Astrocyte (in vitro differentiated cells and primary cell): Measurements from ENCODE around the gene DNER. TPM values are rescaled to one million over a fixed set of nuclear protein-coding genes. Genes with fewer than 3 reads are reported as not detected.

Experiments
- DNase-seq: peaks from one replicate; pipeline ENCODE4 v3.0.0-alpha.2; 2010; ENCODE audit warnings: low read depth
- FAIRE-seq: peaks from 2 replicates; lab custom pipeline; 2011; peaks lifted over from hg19 to GRCh38; lab: Jason Lieb, UNC
- H2AFZ ChIP-seq: 2 replicates; pipeline ENCODE4 v1.6.0; 2012; ENCODE audit warnings: low read depth, low read length, inconsistent platforms
- H3K27ac ChIP-seq: 2 replicates; pipeline ENCODE4 v1.5.1; 2011; ENCODE audit warnings: low read depth, low read length, inconsistent platforms
- H3K27me3 ChIP-seq: 2 replicates; pipeline ENCODE4 v1.6.0; 2011; ENCODE audit warnings: low read length, inconsistent platforms; ENCODE audit not compliant: insufficient read depth
- H3K36me3 ChIP-seq: 2 replicates; pipeline ENCODE4 v1.5.1; 2011; ENCODE audit warnings: low read length, inconsistent platforms; ENCODE audit not compliant: insufficient read depth
- H3K4me1 ChIP-seq: 2 replicates; pipeline ENCODE4 v1.5.1; 2011; ENCODE audit warnings: low read length, inconsistent platforms; ENCODE audit not compliant: insufficient read depth
- H3K4me2 ChIP-seq: 2 replicates; pipeline ENCODE4 v1.6.0; 2012; ENCODE audit warnings: low read length, inconsistent platforms
- H3K4me3 ChIP-seq: 2 replicates; pipeline ENCODE4 v1.5.1; 2011; ENCODE audit warnings: low read depth, mild to moderate bottlenecking, low read length, inconsistent platforms; ENCODE audit not compliant: insufficient read depth
- H3K79me2 ChIP-seq: 2 replicates; pipeline ENCODE4 v1.6.0; 2012; ENCODE audit warnings: mild to moderate bottlenecking, low read length, inconsistent platforms; ENCODE audit not compliant: insufficient read depth
- H3K9ac ChIP-seq: 2 replicates; pipeline ENCODE4 v1.6.0; 2012; ENCODE audit warnings: mild to moderate bottlenecking, low read length, inconsistent platforms
- H3K9me3 ChIP-seq: 2 replicates; pipeline ENCODE4 v1.5.1; 2012; ENCODE audit warnings: low read depth, mild to moderate bottlenecking, low read length, inconsistent platforms; ENCODE audit not compliant: insufficient read depth
- H4K20me1 ChIP-seq: 2 replicates; pipeline ENCODE4 v1.6.0; 2012; ENCODE audit warnings: low read length, inconsistent platforms; ENCODE audit not compliant: insufficient read depth
- H3K27ac Mint-ChIP-seq: one replicate; pipeline ENCODE4 v1.8.0; 2021; ENCODE audit warnings: mild to moderate bottlenecking, mixed read lengths; ENCODE audit not compliant: unreplicated experiment
- H3K27me3 Mint-ChIP-seq: one replicate; pipeline ENCODE4 v1.8.0; 2021; ENCODE audit warnings: low read depth, mixed read lengths; ENCODE audit not compliant: unreplicated experiment
- H3K36me3 Mint-ChIP-seq: one replicate; pipeline ENCODE4 v1.8.0; 2021; ENCODE audit warnings: low read depth, mixed read lengths; ENCODE audit not compliant: unreplicated experiment
- H3K4me1 Mint-ChIP-seq: one replicate; pipeline ENCODE4 v1.8.0; 2021; ENCODE audit warnings: low read depth, mixed read lengths; ENCODE audit not compliant: unreplicated experiment
- H3K4me3 Mint-ChIP-seq: one replicate; pipeline ENCODE4 v1.8.0; 2021; ENCODE audit warnings: mild to moderate bottlenecking, moderate library complexity, mixed read lengths; ENCODE audit not compliant: unreplicated experiment
- H3K9me3 Mint-ChIP-seq: one replicate; pipeline ENCODE4 v1.8.0; 2021; ENCODE audit warnings: mild to moderate bottlenecking, mixed read lengths; ENCODE audit not compliant: unreplicated experiment
- CTCF ChIP-seq: IDR thresholded peaks from 2 replicates; pipeline ENCODE4 v1.5.1; 2011; ENCODE audit warnings: low read depth, mild to moderate bottlenecking, inconsistent platforms, low read length, moderate library complexity; ENCODE audit not compliant: insufficient read depth
- EZH2 ChIP-seq: IDR thresholded peaks from 2 replicates; pipeline ENCODE4 v1.6.1; 2012; ENCODE audit warnings: mild to moderate bottlenecking, low read length, inconsistent platforms; ENCODE audit not compliant: insufficient read depth
- total RNA-seq: library from RNA; stranded (reverse); gene quantifications from 2 replicates; pipeline ENCODE4 v1.2.1, GENCODE V29; 2021

DNER gene
- total RNA-seq, 1 donor from 2014 or later = 1.0 TPM

DNA sequence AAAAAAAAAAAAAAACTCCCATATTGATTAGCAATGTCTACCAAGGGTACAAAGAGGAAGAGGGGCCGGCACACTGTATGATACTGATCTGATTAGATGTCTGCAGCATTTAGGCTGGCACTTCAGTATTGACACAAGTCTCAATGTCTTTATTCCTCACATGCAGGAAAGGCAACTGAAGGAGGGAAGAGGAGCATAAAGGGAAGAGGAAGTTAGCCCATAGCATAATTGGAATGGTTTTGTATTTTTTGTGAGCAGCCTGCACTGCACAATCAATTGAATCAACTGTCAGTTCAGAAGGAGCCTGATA is 79.0 kb downstream of the DNER start:
- H3K27me3 Mint-ChIP-seq = peaks cover 6% of the 10 kb centered on the region
- no peak overlapping the region for H3K27ac Mint-ChIP-seq
- Histone ChIP-seq H3K27ac (no peak overlapping the region), H3K27me3 (peaks cover 4% of the 10 kb centered on the region), H3K9ac (no peak overlapping the region), H3K79me2 (no peaks in the 10 kb centered on the region), H3K4me2 (no peak overlapping the region), H3K4me1 (no peaks in the 10 kb centered on the region), H3K36me3 (no peaks in the 10 kb centered on the region), H3K4me3 (no peak overlapping the region), H2AFZ (no peak overlapping the region), H3K9me3 (no peaks in the 10 kb centered on the region), H4K20me1 (no peaks in the 10 kb centered on the region)
- no peak for DNase-seq
- FAIRE-seq = no peak
- no peak overlapping the region for H3K4me3 Mint-ChIP-seq
- no peaks in the 10 kb centered on the region for H3K4me1 Mint-ChIP-seq
- H3K36me3 Mint-ChIP-seq = no peaks in the 10 kb centered on the region
- TF ChIP-seq CTCF (no peak), EZH2 (no peak)
- no peaks in the 10 kb centered on the region for H3K9me3 Mint-ChIP-seq

DNA sequence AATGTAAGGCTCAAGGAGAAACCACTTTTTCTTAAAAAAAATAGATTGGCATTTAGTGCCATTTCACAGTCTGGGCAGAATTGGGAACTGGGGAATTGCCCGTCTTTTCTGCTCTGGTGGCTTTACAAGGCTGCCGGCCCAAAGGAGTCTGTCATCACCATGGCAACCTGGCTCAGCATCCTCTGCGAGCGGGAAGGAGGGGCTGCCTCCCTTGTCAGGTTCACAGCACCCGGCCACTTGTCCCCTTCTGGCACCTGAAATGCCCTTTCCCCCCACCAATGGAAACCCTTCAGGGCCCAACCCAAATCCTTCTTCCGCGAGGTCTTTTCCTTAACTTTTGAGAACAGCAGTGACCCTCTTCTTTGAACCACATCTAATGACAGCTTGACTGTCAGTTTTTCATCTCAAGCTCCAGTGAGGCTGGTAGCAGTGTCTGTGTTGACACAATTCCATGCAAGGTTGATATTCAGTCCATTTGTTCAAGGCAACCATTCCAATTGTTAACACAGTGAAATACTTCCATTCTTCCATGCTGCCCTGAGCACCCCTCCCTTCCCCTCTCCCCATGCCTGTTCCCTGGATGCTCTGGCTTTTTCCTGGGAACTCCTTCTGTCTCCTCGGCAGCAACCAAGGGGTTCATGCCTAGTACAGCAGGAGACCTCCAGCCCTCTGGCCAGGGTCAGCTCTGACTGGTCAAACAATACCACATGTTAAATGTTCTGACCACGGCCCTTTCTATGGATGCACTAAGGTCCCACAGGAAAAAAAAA is 79.6 kb downstream of the DNER start:
- no peaks in the 10 kb centered on the region for H3K9me3 Mint-ChIP-seq
- Histone ChIP-seq H2AFZ (no peak overlapping the region), H3K9me3 (no peaks in the 10 kb centered on the region), H3K79me2 (no peaks in the 10 kb centered on the region), H3K27ac (no peak overlapping the region), H4K20me1 (no peaks in the 10 kb centered on the region), H3K4me3 (no peak overlapping the region), H3K9ac (no peak overlapping the region), H3K4me1 (no peaks in the 10 kb centered on the region), H3K27me3 (peaks cover 4% of the 10 kb centered on the region), H3K36me3 (no peaks in the 10 kb centered on the region), H3K4me2 (no peak overlapping the region)
- FAIRE-seq = no peak
- peaks cover 6% of the 10 kb centered on the region for H3K27me3 Mint-ChIP-seq
- TF ChIP-seq EZH2 = no peak
- no peak for TF ChIP-seq CTCF
- H3K27ac Mint-ChIP-seq = no peak overlapping the region
- H3K36me3 Mint-ChIP-seq = no peaks in the 10 kb centered on the region
- no peaks in the 10 kb centered on the region for H3K4me1 Mint-ChIP-seq
- no peak overlapping the region for H3K4me3 Mint-ChIP-seq
- DNase-seq = no peak

DNA sequence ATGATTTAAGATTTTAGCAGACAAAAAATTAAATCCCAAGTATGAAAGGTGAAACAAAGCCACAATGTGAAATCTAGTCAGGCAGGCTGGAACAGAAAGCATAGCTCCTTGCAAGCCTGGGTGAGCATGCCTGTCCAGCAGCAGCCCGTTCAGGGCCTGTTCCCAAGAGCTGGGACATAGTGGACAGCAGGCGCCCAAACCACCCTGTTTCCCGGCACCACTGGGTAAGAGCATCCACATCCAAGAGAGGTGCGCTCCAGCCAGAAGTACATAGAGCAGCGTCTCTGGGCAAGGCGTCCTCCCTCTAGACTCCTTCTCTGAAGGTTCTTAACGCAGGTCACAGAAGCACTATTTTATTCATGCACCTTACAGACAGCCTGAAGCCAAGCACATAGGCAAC is 80.8 kb downstream of the DNER start:
- Histone ChIP-seq H4K20me1 (no peaks in the 10 kb centered on the region), H3K27me3 (peaks cover 4% of the 10 kb centered on the region), H2AFZ (no peak overlapping the region), H3K9me3 (no peaks in the 10 kb centered on the region), H3K79me2 (no peaks in the 10 kb centered on the region), H3K4me1 (no peaks in the 10 kb centered on the region), H3K36me3 (no peaks in the 10 kb centered on the region), H3K27ac (no peak overlapping the region), H3K4me2 (no peak overlapping the region), H3K9ac (no peak overlapping the region), H3K4me3 (no peak overlapping the region)
- H3K36me3 Mint-ChIP-seq = no peaks in the 10 kb centered on the region
- no peak overlapping the region for H3K27ac Mint-ChIP-seq
- no peak for FAIRE-seq
- no peaks in the 10 kb centered on the region for H3K4me1 Mint-ChIP-seq
- peaks cover 3% of the 10 kb centered on the region for H3K9me3 Mint-ChIP-seq
- H3K4me3 Mint-ChIP-seq = no peak overlapping the region
- peaks cover 9% of the 10 kb centered on the region for H3K27me3 Mint-ChIP-seq
- no peak for TF ChIP-seq CTCF
- TF ChIP-seq EZH2 = no peak
- no peak for DNase-seq
